ENCODE results near the gene DBR1. TPM values are rescaled to one million over a fixed set of nuclear protein-coding genes. Genes with fewer than 3 reads are reported as not detected.

The DBR1 gene
- total and polyA plus RNA-seq, 9 of the 15 experiments (the other 6 are each of a cell fraction or from before 2014, with no cell fraction given), result 2.7 to 14.1 (median 10.9) TPM

- H3K9ac ChIP-seq (ENCODE audit: insufficient read depth in 1 of 2, low read depth in 2 of 2, low read length in 2 of 2), result no peak overlapping the region
- FAIRE-seq (no peak), DNase-seq (ENCODE audit: extremely low read depth in 1 of 4, low spot score in 3 of 4) (no peak), ATAC-seq (no peak)
- no peak overlapping the region for H2AFZ ChIP-seq (ENCODE audit: low read depth, low read length)
- no peak overlapping the region for H3K27ac ChIP-seq (ENCODE audit: extremely low read depth, low read depth, low read length)
- H3K36me3 ChIP-seq (ENCODE audit: control insufficient read depth, insufficient read depth, low read length), result no peaks in the 10 kb centered on the region
- no TSS peak for BruUV-seq (replicated peaks)
- no peaks in the 10 kb centered on the region; a peak in 1 of 5 replicates for H3K27me3 ChIP-seq (ENCODE audit: control insufficient read depth in 2 of 2, insufficient read depth in 2 of 2, low read length in 2 of 2)
- H3K9me3 ChIP-seq (replicated peaks; ENCODE audit: control insufficient read depth, insufficient read depth, low read depth, low read length), result no peaks in the 10 kb centered on the region
- H3K79me2 ChIP-seq (ENCODE audit: control insufficient read depth, insufficient read depth, low read length), result no peaks in the 10 kb centered on the region
- H4K20me1 ChIP-seq (replicated peaks; ENCODE audit: control insufficient read depth, insufficient read depth, low read length), result no peaks in the 10 kb centered on the region
- no peak overlapping the region for H3K4me3 ChIP-seq
- H3K4me2 ChIP-seq (ENCODE audit: insufficient read depth, low read length), result no peak overlapping the region
- peaks cover 2% of the 10 kb centered on the region for H3K9me1 ChIP-seq (ENCODE audit: control insufficient read depth, insufficient read depth, low read length)
- H3K4me1 ChIP-seq (replicated peaks in 1 of 2; ENCODE audit: control insufficient read depth in 2 of 2, insufficient read depth in 2 of 2, low read length in 2 of 2), result peaks cover 5 to 14% of the 10 kb centered on the region in 2 experiments; a peak in 4 of 5 replicates
- CTCF ChIA-PET (ENCODE audit: low intra/inter-chr PET ratio), result no interaction called here
- 0% methylated on average over 1 of the region's 1 CpG for WGBS (ENCODE audit: insufficient coverage, low coverage, missing lambda C conversion rate)
- in situ Hi-C loops (cut with MboI) (no loop called here), intact Hi-C loops (cut with micrococcal nuclease) (no loop called here)
- POLR2A ChIA-PET, result no interaction called here
- TF ChIP-seq PHF8 (IDR thresholded peaks at IDR 0.05; ENCODE audit: borderline replicate concordance, low read length) (no peak), MED1 (CRISPR knock-in tag; IDR thresholded peaks at IDR 0.05; ENCODE audit: borderline replicate concordance) (no peak), ZNF449 (CRISPR knock-in tag; IDR thresholded peaks at IDR 0.05) (no peak), BCOR (IDR thresholded peaks at IDR 0.05) (no peak), PHB2 (IDR thresholded peaks at IDR 0.05; ENCODE audit: low read depth) (no peak), USF2 (CRISPR knock-in tag; IDR thresholded peaks at IDR 0.05) (no peak), HEY1 (CRISPR knock-in tag; IDR thresholded peaks at IDR 0.05; ENCODE audit: borderline replicate concordance) (no peak), CLOCK (CRISPR knock-in tag; IDR thresholded peaks at IDR 0.05; ENCODE audit: borderline replicate concordance) (no peak), REST (IDR thresholded peaks at IDR 0.05; ENCODE audit: borderline replicate concordance) (no peak), REST (CRISPR knock-in tag; IDR thresholded peaks at IDR 0.05; ENCODE audit: low read depth) (no peak), HDGF (IDR thresholded peaks at IDR 0.05) (no peak)
Measured at GRCh38 chr3:138113326-138113725, 61.4 kb downstream of the DBR1 start.

Data from K562 (cell line).